Peyer's patch (tissue), 4 donors: Measurements from ENCODE around the gene BTBD16. TPM values are rescaled to one million over a fixed set of nuclear protein-coding genes. Genes with fewer than 3 reads are reported as not detected.

ENCODE experiments used
- DNase-seq, 3 donors: peaks; one replicate each; pipeline ENCODE4 v3.0.0-alpha.2; 2017 to 2019
- H3K27ac ChIP-seq, 4 donors: fragments of 200-600 bp; sonication (generic); one replicate each; pipeline ENCODE4 v1.5.1; 2016 to 2019
- H3K27me3 ChIP-seq, 2 donors: fragments of 200-600 bp; sonication (generic); one replicate each; pipeline ENCODE4 v1.5.1; 2019
- H3K36me3 ChIP-seq, 3 donors: fragments of 200-600 bp; sonication (generic); one replicate each; pipeline ENCODE4 v1.5.1; 2016 to 2019
- H3K4me1 ChIP-seq, 4 donors: fragments of 200-600 bp; sonication (generic); one replicate each; pipeline ENCODE4 v1.5.1; 2016 to 2019
- H3K4me3 ChIP-seq, 4 donors: fragments of 200-600 bp; sonication (generic); 1 replicate in 3 of 4; 2 replicates in 1 of 4; pipeline ENCODE4 v1.5.1; 2016 to 2019; ENCODE audit warnings: mild to moderate bottlenecking in 1 of 4
- H3K9me3 ChIP-seq, 4 donors: fragments of 200-600 bp; sonication (generic); one replicate each; pipeline ENCODE4 v1.5.1; 2016 to 2019; ENCODE audit warnings: mild to moderate bottlenecking in 1 of 4
- CTCF ChIP-seq, 6 experiments: fragments of 450-650 bp in 4 of 6; fragments of 200-600 bp in 2 of 6; sonication (generic) in 1 of 6; IDR thresholded peaks; one replicate each; pipeline ENCODE4 v1.5.1; 2017 to 2019; ENCODE audit warnings: antibody characterized with exemption in 6 of 6, mild to moderate bottlenecking in 3 of 6, moderate library complexity in 1 of 6
- POLR2A ChIP-seq, 2 donors: fragments of 450-650 bp; IDR thresholded peaks; one replicate each; pipeline ENCODE4 v1.5.1; 2017; ENCODE audit warnings: antibody characterized with exemption in 2 of 2, mild to moderate bottlenecking in 2 of 2, moderate library complexity in 2 of 2
- total RNA-seq, 4 donors: library from RNA; depleted of rRNA; stranded (reverse); fragments of >200 nt; gene quantifications; one replicate each; pipeline ENCODE4 v1.1.0, GENCODE V29; 2016

BTBD16 gene
- total RNA-seq, 4 donors from 2014 or later, result not detected

GRCh38 chr10:122374237-122374858 is 103.3 kb downstream of the BTBD16 start, which contains the start of gene PLEKHA1:
Gene PLEKHA1, plus strand, starts transcription at chr10:122374708. Its CDS starts 18,493 bp downstream, at chr10:122393201.
- Histone ChIP-seq H3K9me3 (no peaks in the 10 kb centered on the region), H3K36me3 (no peaks in the 10 kb centered on the region), H3K27ac (peak within 1 kb of the TSS; percentile 93 to 100 (median 96)), H3K4me3 (peak within 1 kb of the TSS; percentile 81 to 99 (median 88)), H3K27me3 (no peaks in the 10 kb centered on the region), H3K4me1 (peaks cover 0 to 18% (median 1%) of the 10 kb centered on the region in 4 donors)
- peak; percentile 87 to 98 (median 97) for DNase-seq
- peak; percentile 64 to 90 for TF ChIP-seq POLR2A (IDR thresholded peaks at IDR 0.05)
- peak in 1 of 6 experiments; percentile 27 for TF ChIP-seq CTCF (IDR thresholded peaks at IDR 0.05)

- peaks cover 0 to 18% (median 1%) of the 10 kb centered on the region in 4 donors for H3K4me1 ChIP-seq
- TF ChIP-seq CTCF (IDR thresholded peaks at IDR 0.05) (no peak), POLR2A (IDR thresholded peaks at IDR 0.05) (no peak)
- no peaks in the 10 kb centered on the region for H3K9me3 ChIP-seq
- no peaks in the 10 kb centered on the region for H3K27me3 ChIP-seq
- DNase-seq, result peak; percentile 43 to 83 (median 80)
- no peaks in the 10 kb centered on the region for H3K36me3 ChIP-seq
- peak overlapping the region; percentile 93 to 100 (median 96) for H3K27ac ChIP-seq
- peak overlapping the region; percentile 81 to 99 (median 88) for H3K4me3 ChIP-seq
These were observed 104.0 kb downstream of the BTBD16 start for GRCh38 chr10:122374859-122375678.

GRCh38 chr10:122375679-122376160 is 104.6 kb downstream of the BTBD16 start:
- H3K4me1 ChIP-seq, result peaks cover 0 to 18% (median 1%) of the 10 kb centered on the region in 4 donors
- H3K9me3 ChIP-seq, result no peaks in the 10 kb centered on the region
- H3K4me3 ChIP-seq, result peak overlapping the region; percentile 81 to 99 (median 88)
- H3K27me3 ChIP-seq, result no peaks in the 10 kb centered on the region
- TF ChIP-seq POLR2A (IDR thresholded peaks at IDR 0.05) (no peak), CTCF (IDR thresholded peaks at IDR 0.05) (no peak)
- peak overlapping the region; percentile 93 to 100 (median 96) for H3K27ac ChIP-seq
- H3K36me3 ChIP-seq, result no peaks in the 10 kb centered on the region
- DNase-seq, result no peak

GRCh38 chr10:122376364-122376961 is 105.4 kb downstream of the BTBD16 start:
- H3K9me3 ChIP-seq, result no peaks in the 10 kb centered on the region
- H3K27ac ChIP-seq, result no peak overlapping the region
- peak overlapping the region in 1 of 4 donors; percentile 93 for H3K4me3 ChIP-seq
- no peaks in the 10 kb centered on the region for H3K27me3 ChIP-seq
- peaks cover 0 to 18% (median 1%) of the 10 kb centered on the region in 4 donors for H3K4me1 ChIP-seq
- no peak for TF ChIP-seq CTCF (IDR thresholded peaks at IDR 0.05)
- no peak for TF ChIP-seq POLR2A (IDR thresholded peaks at IDR 0.05)
- DNase-seq, result no peak
- H3K36me3 ChIP-seq, result no peaks in the 10 kb centered on the region

GRCh38 chr10:122379041-122379440 is 107.9 kb downstream of the BTBD16 start:
- H3K36me3 ChIP-seq, result no peaks in the 10 kb centered on the region
- no peak for DNase-seq

More at GRCh38 chr10:122379041-122379440, 107.9 kb downstream of the BTBD16 start:
- no peak overlapping the region for H3K27ac ChIP-seq
- peaks cover 0 to 11% (median 1%) of the 10 kb centered on the region in 4 donors for H3K4me1 ChIP-seq
- no peaks in the 10 kb centered on the region for H3K9me3 ChIP-seq
- no peaks in the 10 kb centered on the region for H3K27me3 ChIP-seq
- H3K4me3 ChIP-seq, result no peak overlapping the region
- TF ChIP-seq POLR2A (IDR thresholded peaks at IDR 0.05) (no peak), CTCF (IDR thresholded peaks at IDR 0.05) (no peak)
